Measurements from ENCODE around the gene TCERG1L. TPM values are rescaled to one million over a fixed set of nuclear protein-coding genes. Genes with fewer than 3 reads are reported as not detected.

TCERG1L gene
- total RNA-seq, 1 experiment from 2014 or later, result not detected

- no peak for DNase-seq (ENCODE audit: low read depth in 1 of 2, low spot score in 2 of 2)
- Histone ChIP-seq H3K27me3 (replicated peaks) (no peaks in the 10 kb centered on the region), H3K9me3 (replicated peaks) (peaks cover 13% of the 10 kb centered on the region), H3K4me3 (no peak overlapping the region), H3K36me3 (no peaks in the 10 kb centered on the region), H3K27ac (no peak overlapping the region), H3K4me1 (replicated peaks) (no peaks in the 10 kb centered on the region)
Measured at GRCh38 chr10:131134651-131135050, 176.9 kb downstream of the TCERG1L start.

DNA sequence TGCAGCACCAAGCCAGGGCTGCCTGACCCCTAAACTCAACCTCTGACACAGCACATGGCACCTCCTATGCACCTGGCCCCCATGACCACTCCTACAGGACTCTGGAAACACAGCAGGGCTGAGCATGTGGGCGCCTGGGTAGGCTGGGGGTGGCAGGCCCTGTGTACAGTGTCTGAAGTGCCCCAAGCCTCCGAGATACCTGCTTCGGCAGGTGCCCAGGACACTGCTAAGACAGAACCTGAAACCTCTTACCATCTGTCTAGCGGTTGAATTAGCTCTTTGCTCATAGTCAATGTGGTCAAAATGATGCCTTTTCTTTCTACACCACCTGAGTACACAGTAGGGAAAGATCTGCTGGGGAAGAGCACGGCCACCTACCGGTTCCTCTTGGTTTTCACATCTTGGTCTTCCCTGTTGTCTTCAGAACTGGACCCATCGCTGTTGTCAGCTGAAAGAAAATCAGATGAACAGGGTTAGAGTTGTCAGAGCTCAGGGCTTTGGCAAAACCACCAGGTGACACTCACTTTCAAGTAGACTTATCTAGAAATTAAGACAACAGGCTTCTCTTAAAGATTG lies 177.4 kb downstream of the TCERG1L start:
- Histone ChIP-seq H3K36me3 (no peaks in the 10 kb centered on the region), H3K27ac (no peak overlapping the region), H3K27me3 (replicated peaks) (no peaks in the 10 kb centered on the region), H3K4me3 (no peak overlapping the region), H3K4me1 (replicated peaks) (no peaks in the 10 kb centered on the region), H3K9me3 (replicated peaks) (peaks cover 10% of the 10 kb centered on the region)
- DNase-seq (ENCODE audit: low read depth in 1 of 2, low spot score in 2 of 2), result no peak

- no peak for DNase-seq (ENCODE audit: low read depth in 1 of 2, low spot score in 2 of 2)
- Histone ChIP-seq H3K4me3 (no peak overlapping the region), H3K4me1 (replicated peaks) (no peaks in the 10 kb centered on the region), H3K27me3 (replicated peaks) (no peaks in the 10 kb centered on the region), H3K9me3 (replicated peaks) (peaks cover 9% of the 10 kb centered on the region), H3K27ac (no peak overlapping the region), H3K36me3 (no peaks in the 10 kb centered on the region)
Measured at GRCh38 chr10:131132681-131133080, 178.8 kb downstream of the TCERG1L start.

DNA sequence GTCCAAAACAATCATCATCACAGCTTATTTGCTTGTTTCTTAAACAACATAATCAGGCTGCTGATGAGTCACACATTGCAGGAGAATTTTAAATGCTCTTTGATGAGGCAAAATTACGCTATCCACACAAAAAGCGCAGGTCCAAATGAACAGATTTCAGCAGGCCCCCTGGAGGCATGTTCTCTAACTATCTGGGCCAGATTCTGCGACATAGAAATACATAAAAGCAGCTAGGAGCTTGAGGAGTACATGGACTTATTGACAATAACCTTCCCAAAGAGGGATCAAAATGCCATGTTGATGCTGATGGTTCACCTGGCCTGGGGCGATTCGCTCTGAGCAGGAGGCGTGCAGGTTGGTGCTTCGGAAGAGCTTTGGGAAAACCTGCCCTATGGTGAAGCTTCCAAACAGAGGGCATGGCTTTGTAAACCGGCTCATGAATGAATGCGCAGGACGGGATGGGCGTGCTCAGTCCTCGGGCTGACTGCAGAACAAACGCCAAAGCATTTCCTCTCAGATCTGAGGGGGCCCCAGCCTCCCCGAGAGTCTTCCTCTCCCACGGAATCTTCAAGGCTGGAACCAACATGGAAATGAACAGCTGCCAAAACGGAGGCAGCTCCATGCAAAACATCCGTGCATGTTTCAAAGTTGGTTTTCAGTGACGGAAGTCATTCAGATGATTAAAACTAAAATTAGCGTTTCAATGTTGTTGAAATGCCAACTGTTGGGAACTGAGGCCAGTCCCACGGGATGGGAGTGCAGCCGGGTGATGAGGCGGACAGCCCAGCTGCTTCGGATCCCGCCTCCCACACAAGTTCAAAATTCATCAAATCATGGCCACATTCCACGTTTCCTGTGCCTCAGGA lies 179.6 kb downstream of the TCERG1L start:
- no peak for DNase-seq (ENCODE audit: low read depth in 1 of 2, low spot score in 2 of 2)
- H3K27ac ChIP-seq, result no peak overlapping the region
- H3K27me3 ChIP-seq (replicated peaks), result no peaks in the 10 kb centered on the region
- peaks cover 14% of the 10 kb centered on the region for H3K9me3 ChIP-seq (replicated peaks)
- H3K36me3 ChIP-seq, result no peaks in the 10 kb centered on the region
- no peaks in the 10 kb centered on the region for H3K4me1 ChIP-seq (replicated peaks)
- H3K4me3 ChIP-seq, result no peak overlapping the region

DNA sequence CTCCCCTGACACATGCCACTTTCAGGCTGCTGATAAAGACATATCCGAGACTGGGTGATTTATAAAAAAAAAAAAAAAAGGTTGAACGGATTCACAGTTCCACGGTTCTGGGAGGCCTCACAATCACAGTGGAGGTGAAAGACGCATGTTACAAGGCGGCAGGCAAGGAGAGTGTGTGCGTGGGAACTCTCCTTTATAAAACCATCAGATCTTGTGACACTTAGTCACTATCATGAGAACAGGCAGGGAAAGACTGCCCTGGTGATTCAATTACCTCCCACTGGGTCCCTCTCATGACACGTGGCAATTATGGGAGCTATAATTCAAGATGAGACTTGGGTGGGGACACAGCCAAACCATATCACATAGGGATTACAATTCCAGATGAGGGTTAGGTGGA lies 181.5 kb downstream of the TCERG1L start:
- H3K36me3 ChIP-seq, result no peaks in the 10 kb centered on the region
- no peak overlapping the region for H3K4me3 ChIP-seq
- peaks cover 24% of the 10 kb centered on the region for H3K9me3 ChIP-seq (replicated peaks)

GRCh38 chr10:131129544-131129943 lies 182.0 kb downstream of the TCERG1L start:
- no peak for DNase-seq (ENCODE audit: low read depth in 1 of 2, low spot score in 2 of 2)
- no peak overlapping the region for H3K4me3 ChIP-seq
- no peaks in the 10 kb centered on the region for H3K36me3 ChIP-seq
- peaks cover 27% of the 10 kb centered on the region for H3K9me3 ChIP-seq (replicated peaks)
- H3K27ac ChIP-seq, result no peak overlapping the region
- no peaks in the 10 kb centered on the region for H3K27me3 ChIP-seq (replicated peaks)
- H3K4me1 ChIP-seq (replicated peaks), result no peaks in the 10 kb centered on the region

More for the DNA sequence above, 181.5 kb downstream of the TCERG1L start:
- Histone ChIP-seq H3K27me3 (replicated peaks) (no peaks in the 10 kb centered on the region), H3K4me1 (replicated peaks) (no peaks in the 10 kb centered on the region), H3K27ac (no peak overlapping the region)
- no peak for DNase-seq (ENCODE audit: low read depth in 1 of 2, low spot score in 2 of 2)

- no peaks in the 10 kb centered on the region for H3K36me3 ChIP-seq
- no peak for DNase-seq (ENCODE audit: low read depth in 1 of 2, low spot score in 2 of 2)
- no peak overlapping the region for H3K4me3 ChIP-seq
- H3K4me1 ChIP-seq (replicated peaks), result no peaks in the 10 kb centered on the region
- H3K27me3 ChIP-seq (replicated peaks), result no peaks in the 10 kb centered on the region
- H3K9me3 ChIP-seq (replicated peaks), result peaks cover 27% of the 10 kb centered on the region
- no peak overlapping the region for H3K27ac ChIP-seq
Measured at GRCh38 chr10:131128731-131129130, 182.8 kb downstream of the TCERG1L start.

GRCh38 chr10:131127610-131128009 lies 183.9 kb downstream of the TCERG1L start:
- no peak overlapping the region for H3K4me3 ChIP-seq
- no peaks in the 10 kb centered on the region for H3K27me3 ChIP-seq (replicated peaks)
- H3K27ac ChIP-seq, result no peak overlapping the region
- H3K9me3 ChIP-seq (replicated peaks), result peaks cover 27% of the 10 kb centered on the region
- no peak for DNase-seq (ENCODE audit: low read depth in 1 of 2, low spot score in 2 of 2)
- H3K4me1 ChIP-seq (replicated peaks), result no peaks in the 10 kb centered on the region
- H3K36me3 ChIP-seq, result no peaks in the 10 kb centered on the region

DNA sequence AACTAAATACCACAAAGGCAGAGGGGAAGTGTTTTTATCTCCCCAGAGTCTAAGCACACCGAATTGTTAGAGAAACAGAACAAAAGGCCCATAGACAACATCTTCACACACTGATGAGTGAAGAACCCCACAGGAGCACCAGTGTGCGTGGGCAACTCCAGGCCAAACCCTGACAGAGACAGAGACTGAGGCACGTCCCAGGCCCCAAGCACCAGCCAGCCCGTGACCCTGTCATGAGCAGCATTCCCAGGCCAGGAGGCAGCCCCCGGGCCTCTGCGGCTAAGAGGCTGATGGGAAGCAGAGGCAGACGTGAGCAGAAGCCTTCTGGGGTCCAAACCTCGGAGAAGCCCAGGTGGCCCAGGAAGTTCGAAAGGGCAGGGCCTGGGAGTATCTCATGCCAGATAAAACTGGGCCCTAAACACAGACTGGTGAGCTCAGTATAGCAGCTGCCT lies 184.4 kb downstream of the TCERG1L start:
- Histone ChIP-seq H3K27ac (no peak overlapping the region), H3K27me3 (replicated peaks) (no peaks in the 10 kb centered on the region), H3K4me1 (replicated peaks) (no peaks in the 10 kb centered on the region), H3K36me3 (no peaks in the 10 kb centered on the region), H3K4me3 (no peak overlapping the region), H3K9me3 (replicated peaks) (peaks cover 27% of the 10 kb centered on the region)
- DNase-seq (ENCODE audit: low read depth in 1 of 2, low spot score in 2 of 2), result no peak

DNA sequence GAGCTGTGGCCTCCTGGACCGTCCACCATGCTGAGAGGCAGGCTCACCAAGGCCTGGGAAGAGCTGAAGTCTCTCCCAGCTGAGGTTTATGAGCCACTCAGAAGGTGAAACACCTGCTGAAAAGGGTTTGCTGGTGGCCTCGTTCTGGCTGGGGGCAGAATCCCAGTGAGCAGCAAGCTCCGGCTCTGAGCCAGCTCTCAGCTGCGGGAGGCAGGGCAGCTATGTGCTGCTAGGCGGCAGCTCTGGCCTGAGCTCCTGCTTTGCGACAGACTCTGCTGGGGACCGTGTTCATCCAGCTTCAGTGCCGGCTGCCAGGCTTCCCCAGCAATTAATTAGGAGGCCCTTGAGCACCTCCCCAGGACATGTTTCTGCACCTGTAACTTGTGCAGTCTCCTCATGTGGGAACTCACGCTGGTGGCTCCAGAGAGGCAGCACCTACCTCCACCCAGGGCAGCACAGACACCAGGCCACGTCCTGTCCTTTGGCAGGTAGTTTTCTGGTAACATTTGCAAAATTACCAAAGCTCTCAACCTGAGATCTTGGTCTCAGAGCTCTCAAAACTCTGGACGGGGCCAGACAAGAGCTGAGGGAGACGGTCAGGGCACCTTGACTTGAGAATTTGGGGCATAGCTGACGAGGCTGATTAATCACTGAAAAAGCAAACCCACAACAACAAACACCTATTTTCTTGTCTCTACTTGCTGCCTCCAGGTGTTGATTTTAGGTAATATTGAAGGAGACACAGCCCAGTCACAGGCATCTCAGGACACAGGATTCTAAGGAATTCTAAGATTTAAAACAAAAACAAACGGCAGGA lies 185.0 kb downstream of the TCERG1L start:
- Histone ChIP-seq H3K27ac (no peak overlapping the region), H3K36me3 (no peaks in the 10 kb centered on the region), H3K4me3 (no peak overlapping the region), H3K27me3 (replicated peaks) (no peaks in the 10 kb centered on the region), H3K9me3 (replicated peaks) (peaks cover 26% of the 10 kb centered on the region), H3K4me1 (replicated peaks) (no peaks in the 10 kb centered on the region)
- DNase-seq (ENCODE audit: low read depth in 1 of 2, low spot score in 2 of 2), result no peak

DNA sequence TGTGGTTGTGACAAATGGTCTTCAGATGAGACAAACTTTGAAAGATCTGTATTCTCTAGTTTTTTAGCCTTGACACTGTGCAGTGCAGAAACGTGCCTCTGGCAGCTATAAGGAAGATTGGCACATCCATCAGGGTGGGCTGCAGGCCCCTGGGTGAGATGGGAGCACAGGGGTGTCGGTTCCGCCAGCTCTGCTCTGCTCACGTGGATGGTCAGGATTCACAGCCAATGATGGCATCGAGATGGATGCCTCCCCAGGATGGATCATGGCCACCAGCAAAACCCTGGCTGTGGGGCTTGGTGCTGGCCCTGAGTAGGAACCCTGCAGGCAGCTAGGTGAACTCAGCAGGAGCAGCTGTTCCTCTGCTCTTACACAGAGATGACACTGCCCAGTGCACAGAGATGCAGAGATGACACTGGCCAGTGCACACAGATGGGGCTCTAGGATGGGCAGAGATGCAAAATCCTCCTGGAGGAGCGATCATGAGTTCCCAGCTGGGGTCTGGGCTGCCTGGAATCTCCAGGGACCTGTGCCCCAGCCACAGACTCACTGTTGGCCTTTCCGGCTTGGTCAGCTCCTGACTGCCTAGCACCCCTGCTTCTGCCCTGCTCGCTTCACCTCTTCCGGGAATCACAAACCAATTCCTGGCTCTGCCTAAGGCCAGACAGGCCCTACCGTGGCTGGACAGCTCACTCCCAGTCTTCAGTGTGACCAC lies 185.9 kb downstream of the TCERG1L start:
- no peak overlapping the region for H3K27ac ChIP-seq
- H3K4me1 ChIP-seq (replicated peaks), result no peaks in the 10 kb centered on the region
- H3K27me3 ChIP-seq (replicated peaks), result no peaks in the 10 kb centered on the region
- H3K4me3 ChIP-seq, result no peak overlapping the region
- no peak for DNase-seq (ENCODE audit: low read depth in 1 of 2, low spot score in 2 of 2)
- peaks cover 26% of the 10 kb centered on the region for H3K9me3 ChIP-seq (replicated peaks)
- no peaks in the 10 kb centered on the region for H3K36me3 ChIP-seq

- Histone ChIP-seq H3K36me3 (no peaks in the 10 kb centered on the region), H3K4me3 (no peak overlapping the region), H3K9me3 (replicated peaks) (peaks cover 26% of the 10 kb centered on the region), H3K4me1 (replicated peaks) (no peaks in the 10 kb centered on the region), H3K27me3 (replicated peaks) (no peaks in the 10 kb centered on the region), H3K27ac (no peak overlapping the region)
- DNase-seq (ENCODE audit: low read depth in 1 of 2, low spot score in 2 of 2), result no peak
Measured at GRCh38 chr10:131124945-131125344, 186.6 kb downstream of the TCERG1L start.

DNA sequence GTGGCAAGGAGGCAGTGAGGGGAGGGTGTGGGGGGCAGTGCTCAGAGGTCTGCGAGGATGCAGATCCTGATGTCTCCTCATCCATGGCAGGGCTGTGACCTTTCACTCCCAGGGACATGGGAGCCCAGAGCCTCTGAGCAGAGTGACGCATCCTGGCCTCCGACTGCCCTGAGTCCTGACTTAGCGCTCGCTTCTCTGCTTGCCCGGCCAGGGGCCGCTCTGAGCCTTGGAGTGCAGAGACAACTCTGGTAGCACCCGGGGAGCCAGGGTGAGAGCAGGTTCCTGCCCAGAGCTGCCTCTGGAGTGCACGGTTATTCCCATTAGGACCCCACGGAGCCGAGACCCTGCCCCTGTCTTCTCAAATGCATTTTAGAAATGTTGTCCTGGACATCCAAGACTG lies 188.0 kb downstream of the TCERG1L start:
- H3K4me3 ChIP-seq, result no peak overlapping the region
- peaks cover 30% of the 10 kb centered on the region for H3K9me3 ChIP-seq (replicated peaks)

More for the DNA sequence above, 188.0 kb downstream of the TCERG1L start:
- H3K27me3 ChIP-seq (replicated peaks), result no peaks in the 10 kb centered on the region
- H3K27ac ChIP-seq, result no peak overlapping the region
- H3K36me3 ChIP-seq, result no peaks in the 10 kb centered on the region
- H3K4me1 ChIP-seq (replicated peaks), result no peaks in the 10 kb centered on the region
- DNase-seq (ENCODE audit: low read depth in 1 of 2, low spot score in 2 of 2), result no peak
